NT2/D1 (cell line): ENCODE results near the gene MRFAP1L1.

Experiments used
- DNase-seq: peaks from one replicate; pipeline ENCODE4 v3.0.0-alpha.2; 2011; ENCODE audit warnings: low read depth, low spot score
- H3K27me3 ChIP-seq: 2 replicates; pipeline ENCODE4 v1.6.0; 2011; ENCODE audit warnings: mild to moderate bottlenecking; ENCODE audit not compliant: insufficient read length, insufficient read depth
- H3K36me3 ChIP-seq: 2 replicates; pipeline ENCODE4 v1.6.1; 2011; ENCODE audit warnings: mild to moderate bottlenecking, low read length, mixed read lengths; ENCODE audit not compliant: insufficient read depth, insufficient read length
- H3K4me1 ChIP-seq: 2 replicates; pipeline ENCODE4 v1.5.1; 2011; ENCODE audit not compliant: insufficient read depth, insufficient read length
- H3K4me3 ChIP-seq: 2 replicates; pipeline ENCODE4 v1.5.1; 2011; ENCODE audit warnings: low read depth; ENCODE audit not compliant: insufficient read length
- H3K9ac ChIP-seq: 2 replicates; pipeline ENCODE4 v1.6.0; 2011; ENCODE audit warnings: low read depth; ENCODE audit not compliant: insufficient read length
- H3K9me3 ChIP-seq: 2 replicates; pipeline ENCODE4 v1.5.1; 2011; ENCODE audit warnings: mild to moderate bottlenecking, low read length; ENCODE audit not compliant: insufficient read depth
- SUZ12 ChIP-seq: IDR thresholded peaks from 2 replicates; pipeline ENCODE4 v1.6.1; 2011; ENCODE audit not compliant: insufficient read length, insufficient read depth; ENCODE audit errors: extremely low read depth
- YY1 ChIP-seq: IDR thresholded peaks from 2 replicates; pipeline ENCODE4 v1.6.1; 2011; ENCODE audit not compliant: insufficient read length, insufficient read depth
- ZNF274 ChIP-seq: IDR thresholded peaks from 2 replicates; pipeline ENCODE4 v1.6.1; 2011; ENCODE audit warnings: mild to moderate bottlenecking, low read depth, low read length

MRFAP1L1 gene

DNA sequence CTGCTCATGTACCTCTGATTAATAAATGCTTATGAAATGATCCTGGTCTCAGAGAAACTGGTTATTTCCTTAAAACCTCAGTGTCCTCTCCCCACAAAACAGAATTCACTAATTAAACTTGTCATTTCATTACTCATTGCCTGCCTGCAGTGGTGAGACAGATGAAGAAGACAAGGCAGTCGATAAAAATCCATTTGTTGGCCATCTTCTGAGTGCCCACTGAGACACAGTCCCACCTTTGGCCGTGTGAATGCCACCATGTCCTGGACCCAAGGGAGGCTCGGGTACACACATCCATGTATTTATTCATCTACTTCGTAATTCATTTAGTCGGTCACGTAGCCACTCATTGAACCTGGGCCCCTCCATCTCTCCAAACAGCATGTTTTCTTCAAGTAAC, 12.5 kb downstream of the MRFAP1L1 start:
- Histone ChIP-seq H3K4me3 (no peak overlapping the region), H3K9me3 (no peaks in the 10 kb centered on the region), H3K27me3 (no peaks in the 10 kb centered on the region), H3K36me3 (no peaks in the 10 kb centered on the region), H3K9ac (no peak overlapping the region), H3K4me1 (peaks cover 19% of the 10 kb centered on the region)
- no peak for TF ChIP-seq SUZ12
- TF ChIP-seq YY1 = no peak
- no peak for TF ChIP-seq ZNF274
- DNase-seq = no peak

DNA sequence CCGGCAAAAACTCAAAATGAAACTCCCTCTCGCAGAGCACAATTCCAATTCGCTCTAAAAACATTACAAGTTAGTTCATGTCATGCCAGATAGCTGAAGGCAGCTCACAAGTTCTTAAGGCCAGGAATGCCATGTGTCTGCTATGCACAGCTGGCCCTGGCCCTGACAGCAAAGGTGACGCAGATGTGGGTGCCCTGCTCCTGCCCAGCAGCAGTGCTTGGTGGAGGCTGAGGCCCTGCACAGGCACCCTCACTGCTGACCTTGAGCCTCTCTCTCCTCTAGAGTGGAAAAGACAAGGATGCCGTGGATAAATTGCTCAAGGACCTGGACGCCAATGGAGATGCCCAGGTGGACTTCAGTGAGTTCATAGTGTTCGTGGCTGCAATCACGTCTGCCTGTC, 13.1 kb downstream of the MRFAP1L1 start:
- Histone ChIP-seq H3K36me3 (no peaks in the 10 kb centered on the region), H3K27me3 (no peaks in the 10 kb centered on the region), H3K9ac (no peak overlapping the region), H3K9me3 (no peaks in the 10 kb centered on the region), H3K4me3 (no peak overlapping the region), H3K4me1 (peaks cover 19% of the 10 kb centered on the region)
- DNase-seq = no peak
- TF ChIP-seq SUZ12 = no peak
- TF ChIP-seq ZNF274 = no peak
- TF ChIP-seq YY1 = no peak

- DNase-seq = no peak
- no peaks in the 10 kb centered on the region for H3K9me3 ChIP-seq
- no peaks in the 10 kb centered on the region for H3K27me3 ChIP-seq
- H3K36me3 ChIP-seq = no peaks in the 10 kb centered on the region
- H3K4me3 ChIP-seq = no peak overlapping the region
- peaks cover 22% of the 10 kb centered on the region for H3K4me1 ChIP-seq
- H3K9ac ChIP-seq = no peak overlapping the region
- no peak for TF ChIP-seq SUZ12
- TF ChIP-seq YY1 = no peak
- TF ChIP-seq ZNF274 = no peak
Measured at GRCh38 chr4:6695660-6696610, 13.7 kb downstream of the MRFAP1L1 start.

- no peak overlapping the region for H3K4me3 ChIP-seq
- no peaks in the 10 kb centered on the region for H3K27me3 ChIP-seq
- no peak overlapping the region for H3K9ac ChIP-seq
- TF ChIP-seq ZNF274 = no peak
- TF ChIP-seq YY1 = no peak
- TF ChIP-seq SUZ12 = no peak
- DNase-seq = no peak
- H3K9me3 ChIP-seq = no peaks in the 10 kb centered on the region
- peaks cover 27% of the 10 kb centered on the region for H3K4me1 ChIP-seq
- H3K36me3 ChIP-seq = no peaks in the 10 kb centered on the region
Measured at GRCh38 chr4:6694177-6694901, 15.3 kb downstream of the MRFAP1L1 start.

GRCh38 chr4:6693231-6694176, 16.2 kb downstream of the MRFAP1L1 start, which contains the start of gene S100P:
S100P (plus strand) TSS chr4:6693878; CDS start chr4:6693933, 55 bp downstream.
- no peak within 1 kb of the TSS for H3K4me3 ChIP-seq
- no peak for DNase-seq
- H3K9me3 ChIP-seq = no peaks in the 10 kb centered on the region
- peaks cover 31% of the 10 kb centered on the region for H3K4me1 ChIP-seq
- TF ChIP-seq SUZ12 (no peak), ZNF274 (no peak), YY1 (no peak)
- no peaks in the 10 kb centered on the region for H3K36me3 ChIP-seq
- H3K9ac ChIP-seq = no peak within 1 kb of the TSS
- H3K27me3 ChIP-seq = no peaks in the 10 kb centered on the region

GRCh38 chr4:6692806-6693205, 16.9 kb downstream of the MRFAP1L1 start:
- no peak for DNase-seq
- Histone ChIP-seq H3K4me3 (no peak overlapping the region), H3K9ac (no peak overlapping the region), H3K36me3 (no peaks in the 10 kb centered on the region), H3K27me3 (no peaks in the 10 kb centered on the region), H3K4me1 (peaks cover 37% of the 10 kb centered on the region), H3K9me3 (no peaks in the 10 kb centered on the region)
- TF ChIP-seq ZNF274 = no peak
- no peak for TF ChIP-seq SUZ12
- no peak for TF ChIP-seq YY1
